CD4-positive, CD25-positive, alpha-beta regulatory T cell (primary cell): Measurements from ENCODE around the gene TEX19. TPM values are rescaled to one million over a fixed set of nuclear protein-coding genes. Genes with fewer than 3 reads are reported as not detected.
"Not testable (repeated sequence)": the region's sequence is repeated elsewhere in the genome, so short reads cannot be mapped to it uniquely, and the experiment has no call there.

Source experiments
- ATAC-seq, 2 donors: fragments of 150-1000 bp; cut with Tn5 transposase; one replicate each; pipeline ENCODE4 v1.10.0; 2021; ENCODE audit warnings: low read depth in 2 of 2, moderate number of reproducible peaks in 2 of 2, moderate library complexity in 1 of 2
- DNase-seq, 3 donors: peaks; one replicate each; pipeline versions ENCODE4 v3.0.0 to v3.0.0-alpha.2; 2012 to 2022; ENCODE audit warnings: mixed read lengths in 1 of 3
- H3K27ac ChIP-seq: one replicate; pipeline ENCODE4 v1.7.0; 2013; ENCODE audit warnings: mild to moderate bottlenecking, low read length; ENCODE audit not compliant: insufficient read depth, poor library complexity, severe bottlenecking
- H3K27me3 ChIP-seq: one replicate; pipeline ENCODE4 v1.7.0; 2013; ENCODE audit warnings: low read length; ENCODE audit not compliant: control insufficient read depth, insufficient read depth
- H3K36me3 ChIP-seq: one replicate; pipeline ENCODE4 v1.7.0; 2013; ENCODE audit warnings: mild to moderate bottlenecking, low read length, moderate library complexity; ENCODE audit not compliant: control insufficient read depth, insufficient read depth
- H3K4me1 ChIP-seq: 2 replicates; pipeline ENCODE4 v1.7.0; 2013; ENCODE audit warnings: mild to moderate bottlenecking, low read length; ENCODE audit not compliant: insufficient read depth, control insufficient read depth, poor library complexity, severe bottlenecking
- H3K4me3 ChIP-seq: one replicate; pipeline ENCODE4 v1.7.0; 2013; ENCODE audit warnings: low read depth, mild to moderate bottlenecking, low read length, moderate library complexity
- H3K9me3 ChIP-seq, 2 experiments: 1 replicate in 1 of 2; 2 replicates in 1 of 2; pipeline ENCODE4 v1.7.0; 2013; ENCODE audit warnings: low read length in 2 of 2, mild to moderate bottlenecking in 1 of 2, moderate library complexity in 1 of 2; ENCODE audit not compliant: control insufficient read depth in 2 of 2
- H3K27ac Mint-ChIP-seq, 3 donors: one replicate each; pipeline ENCODE4 v1.8.0; 2020 to 2022; ENCODE audit warnings: mild to moderate bottlenecking in 3 of 3, mixed read lengths in 3 of 3, moderate library complexity in 2 of 3
- H3K27me3 Mint-ChIP-seq: one replicate; pipeline ENCODE4 v1.8.0; 2022; ENCODE audit warnings: mild to moderate bottlenecking, mixed read lengths
- H3K36me3 Mint-ChIP-seq: one replicate; pipeline ENCODE4 v1.8.0; 2020; ENCODE audit warnings: mixed read lengths
- H3K4me1 Mint-ChIP-seq, 4 donors: one replicate each; pipeline ENCODE4 v1.8.0; 2020 to 2022; ENCODE audit warnings: mixed read lengths in 4 of 4, mild to moderate bottlenecking in 1 of 4
- H3K4me3 Mint-ChIP-seq, 4 donors: one replicate each; pipeline ENCODE4 v1.8.0; 2020 to 2022; ENCODE audit warnings: mild to moderate bottlenecking in 4 of 4, mixed read lengths in 4 of 4, moderate library complexity in 3 of 4
- H3K9me3 Mint-ChIP-seq, 7 donors: one replicate each; pipeline ENCODE4 v1.8.0; 2020 to 2022; ENCODE audit warnings: mixed read lengths in 7 of 7, mild to moderate bottlenecking in 3 of 7, moderate library complexity in 2 of 7
- polyA plus RNA-seq, 4 donors: library from polyadenylated mRNA; unstranded; fragments of 300-500 nt; fragmentation: Illumina TruSeq; gene quantifications; one replicate each; pipeline ENCODE4 v1.2.3, GENCODE V29; 2021
- total RNA-seq: library from RNA; stranded (reverse); gene quantifications from one replicate; pipeline ENCODE4 v1.2.3, GENCODE V29; 2022

TEX19 gene
- total and polyA plus RNA-seq, 5 donors from 2014 or later: not detected

DNA sequence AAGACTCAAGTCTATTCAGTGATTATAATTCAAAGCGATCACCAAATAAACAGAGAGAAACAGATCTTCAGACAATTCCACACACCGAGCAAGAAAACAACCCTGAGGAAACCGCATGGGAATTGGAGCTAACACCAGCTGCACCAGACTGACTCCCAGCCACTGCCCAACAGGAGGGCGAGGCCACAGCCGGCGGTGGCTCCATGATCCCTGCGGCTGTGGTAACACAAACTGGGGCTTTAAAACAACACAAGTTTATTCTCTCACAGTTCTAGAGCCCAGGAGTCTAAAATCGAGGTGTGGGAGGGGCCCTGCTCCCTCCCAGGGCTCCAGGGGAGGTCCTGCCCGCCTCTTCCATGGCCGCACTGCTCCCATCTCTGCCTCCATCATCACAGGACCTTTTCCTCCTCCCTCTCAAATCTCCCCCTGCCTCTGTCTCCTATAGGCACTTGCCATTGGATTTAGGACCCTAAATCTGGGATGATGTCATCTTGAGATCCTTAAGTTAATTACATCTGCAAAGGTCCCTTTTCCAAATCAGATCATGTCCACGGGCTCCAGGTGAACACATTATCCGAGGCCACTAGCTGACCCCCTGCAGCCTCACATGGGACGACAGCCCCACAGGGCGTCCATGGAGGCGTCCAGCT is 49.4 kb downstream of the TEX19 start:
- Histone ChIP-seq H3K36me3 (peaks cover 7% of the 10 kb centered on the region), H3K9me3 (no peaks in the 10 kb centered on the region), H3K27me3 (no peaks in the 10 kb centered on the region), H3K27ac (no peak overlapping the region), H3K4me3 (no peak overlapping the region), H3K4me1 (no peaks in the 10 kb centered on the region)
- Mint-ChIP-seq H3K4me1 (peaks cover 0 to 4% (median under 1%) of the 10 kb centered on the region in 4 donors), H3K27ac (no peak overlapping the region), H3K27me3 (no peaks in the 10 kb centered on the region), H3K36me3 (peaks cover 13% of the 10 kb centered on the region), H3K9me3 (no peaks in the 10 kb centered on the region), H3K4me3 (no peak overlapping the region)
- ATAC-seq (no peak), DNase-seq (no peak)

DNA sequence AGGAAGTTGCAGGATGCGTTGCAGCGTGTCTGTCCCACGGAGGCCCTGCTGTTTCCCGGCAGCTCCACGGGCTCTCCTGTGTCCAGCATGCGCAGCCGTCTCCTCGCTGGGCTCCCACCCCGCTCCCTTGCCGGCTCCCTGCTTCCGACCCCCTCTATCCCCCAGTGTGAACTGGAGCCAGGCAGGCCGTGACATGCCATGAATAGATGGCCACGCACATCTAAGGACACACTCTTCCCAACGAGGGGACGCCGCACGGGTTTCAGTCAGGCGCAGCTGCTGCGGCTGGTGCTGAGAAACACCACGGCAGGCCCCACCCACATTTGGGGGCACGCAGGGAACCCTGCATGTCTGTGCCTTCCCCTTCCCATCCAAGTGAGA is 49.9 kb downstream of the TEX19 start:
- no peak for DNase-seq
- Mint-ChIP-seq H3K9me3 (no peaks in the 10 kb centered on the region), H3K4me3 (no peak overlapping the region), H3K27ac (no peak overlapping the region), H3K4me1 (peaks cover 0 to 4% (median under 1%) of the 10 kb centered on the region in 4 donors), H3K27me3 (no peaks in the 10 kb centered on the region), H3K36me3 (peaks cover 13% of the 10 kb centered on the region)
- Histone ChIP-seq H3K27ac (no peak overlapping the region), H3K4me1 (no peaks in the 10 kb centered on the region), H3K36me3 (peaks cover 7% of the 10 kb centered on the region), H3K4me3 (no peak overlapping the region), H3K9me3 (no peaks in the 10 kb centered on the region), H3K27me3 (no peaks in the 10 kb centered on the region)
- ATAC-seq: no peak

DNA sequence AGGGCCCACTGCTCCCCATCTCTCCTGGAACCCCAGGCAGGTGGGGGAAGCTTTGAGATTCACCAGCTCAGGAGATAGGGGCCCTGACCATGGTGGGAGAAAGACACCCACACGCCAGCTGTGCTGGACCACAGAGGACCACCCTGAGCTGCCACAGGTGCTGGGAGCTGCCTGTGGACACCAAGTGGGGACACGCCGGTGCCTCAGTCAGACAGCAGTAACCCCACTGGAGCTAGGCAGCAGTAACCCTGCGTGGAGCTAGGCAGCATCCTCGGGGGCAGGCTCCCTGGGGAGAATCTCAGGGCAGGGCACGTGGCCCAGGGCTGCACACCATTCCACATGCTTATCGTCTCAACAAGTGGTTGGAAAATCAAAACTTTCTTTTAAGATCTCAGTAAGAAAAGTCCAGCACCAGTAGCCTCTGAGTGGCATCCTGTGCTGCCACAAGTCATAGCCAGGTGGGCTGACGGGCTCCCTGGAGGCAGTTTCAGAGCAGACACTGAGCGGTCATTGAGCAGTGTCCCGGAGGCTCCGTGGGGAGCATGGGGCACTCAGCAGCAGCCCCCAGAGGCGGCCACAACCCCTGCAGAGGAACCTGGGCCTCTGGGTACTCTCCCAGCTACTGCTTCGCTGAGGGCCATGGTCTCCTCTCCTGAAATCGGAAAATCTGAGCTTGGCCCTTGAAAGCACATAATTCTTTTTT is 51.1 kb downstream of the TEX19 start:
- no peak for DNase-seq
- H3K27me3 Mint-ChIP-seq: no peaks in the 10 kb centered on the region
- peaks cover 16% of the 10 kb centered on the region for H3K36me3 Mint-ChIP-seq
- H3K4me1 ChIP-seq: peaks cover 7% of the 10 kb centered on the region
- no peak for ATAC-seq
- H3K9me3 Mint-ChIP-seq: no peaks in the 10 kb centered on the region
- H3K4me3 ChIP-seq: no peak overlapping the region
- H3K9me3 ChIP-seq: no peaks in the 10 kb centered on the region
- H3K36me3 ChIP-seq: peaks cover 7% of the 10 kb centered on the region
- H3K27ac Mint-ChIP-seq: peak overlapping the region in 1 of 3 donors; percentile 15
- H3K4me3 Mint-ChIP-seq: no peak overlapping the region
- H3K27me3 ChIP-seq: no peaks in the 10 kb centered on the region
- no peak overlapping the region for H3K27ac ChIP-seq
- peaks cover 5 to 12% (median 7%) of the 10 kb centered on the region in 4 donors for H3K4me1 Mint-ChIP-seq

DNA sequence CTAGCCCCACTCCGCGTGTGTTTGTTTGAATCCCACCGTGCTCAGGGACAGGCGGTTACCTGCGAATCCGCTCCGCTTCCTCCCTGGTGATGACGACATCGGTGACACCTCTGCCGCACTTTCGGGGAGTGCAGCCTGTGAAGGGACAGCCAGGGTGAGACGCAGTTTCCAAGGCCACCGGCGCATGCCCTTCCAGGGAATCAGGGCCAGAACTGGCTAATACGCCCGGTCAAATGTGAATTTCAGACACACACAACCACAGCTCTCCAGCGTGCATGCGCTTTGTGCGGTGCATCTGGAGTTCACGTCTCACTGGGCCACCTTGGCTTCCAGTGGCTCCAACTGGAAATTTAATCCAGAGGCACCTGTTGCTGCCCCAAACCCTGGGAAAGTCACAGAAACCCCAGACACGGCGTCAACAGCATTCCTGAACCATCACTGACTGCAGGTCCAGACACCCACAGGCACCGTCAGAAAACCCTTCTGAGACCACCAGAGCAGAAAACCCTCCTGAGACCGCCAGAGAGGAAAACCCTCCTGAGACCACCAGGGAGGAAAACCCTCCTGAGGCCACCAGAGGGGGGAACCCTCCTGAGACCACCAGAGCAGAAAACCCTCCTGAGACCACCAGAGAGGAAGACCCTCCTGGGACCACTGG is 52.5 kb downstream of the TEX19 start:
- no peak overlapping the region for H3K4me3 ChIP-seq
- H3K27me3 ChIP-seq: no peaks in the 10 kb centered on the region
- H3K4me3 Mint-ChIP-seq: no peak overlapping the region
- DNase-seq (no peak), ATAC-seq (no peak)
- H3K36me3 ChIP-seq: peaks cover 7% of the 10 kb centered on the region
- H3K27ac Mint-ChIP-seq: no peak overlapping the region
- peaks cover 16% of the 10 kb centered on the region for H3K36me3 Mint-ChIP-seq
- H3K27ac ChIP-seq: no peak overlapping the region
- no peaks in the 10 kb centered on the region for H3K27me3 Mint-ChIP-seq
- H3K9me3 ChIP-seq: no peaks in the 10 kb centered on the region
- H3K9me3 Mint-ChIP-seq: no peaks in the 10 kb centered on the region
- peaks cover 5 to 15% (median 8%) of the 10 kb centered on the region in 4 donors for H3K4me1 Mint-ChIP-seq
- H3K4me1 ChIP-seq: peaks cover 7% of the 10 kb centered on the region

DNA sequence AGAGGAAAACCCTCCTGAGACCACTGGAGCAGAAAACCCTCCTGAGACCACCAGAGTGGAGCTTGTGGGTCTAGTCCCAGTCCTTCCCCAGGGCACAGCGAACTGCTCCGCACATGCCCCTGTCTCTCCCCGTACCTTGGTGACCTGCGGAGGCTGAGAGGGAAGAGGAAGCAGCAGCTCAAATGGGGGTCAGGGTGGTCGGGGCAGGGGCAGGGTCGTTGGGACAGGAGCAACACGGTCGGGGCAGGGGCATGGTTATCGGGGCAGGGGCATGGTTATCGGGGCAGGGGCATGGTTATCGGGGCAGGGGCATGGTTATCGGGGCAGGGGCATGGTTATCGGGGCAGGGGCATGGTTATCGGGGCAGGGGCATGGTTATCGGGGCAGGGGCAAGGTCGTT is 53.0 kb downstream of the TEX19 start:
- not testable (repeated sequence) for H3K27me3 ChIP-seq, H3K9me3 Mint-ChIP-seq, DNase-seq, H3K4me3 ChIP-seq, H3K4me1 ChIP-seq, H3K9me3 ChIP-seq, H3K36me3 ChIP-seq, ATAC-seq, H3K4me3 Mint-ChIP-seq, H3K27ac ChIP-seq, H3K27ac Mint-ChIP-seq, H3K27me3 Mint-ChIP-seq
- Mint-ChIP-seq H3K4me1 (peaks cover 5 to 15% (median 8%) of the 10 kb centered on the region in 4 donors), H3K36me3 (peaks cover 16% of the 10 kb centered on the region)

DNA sequence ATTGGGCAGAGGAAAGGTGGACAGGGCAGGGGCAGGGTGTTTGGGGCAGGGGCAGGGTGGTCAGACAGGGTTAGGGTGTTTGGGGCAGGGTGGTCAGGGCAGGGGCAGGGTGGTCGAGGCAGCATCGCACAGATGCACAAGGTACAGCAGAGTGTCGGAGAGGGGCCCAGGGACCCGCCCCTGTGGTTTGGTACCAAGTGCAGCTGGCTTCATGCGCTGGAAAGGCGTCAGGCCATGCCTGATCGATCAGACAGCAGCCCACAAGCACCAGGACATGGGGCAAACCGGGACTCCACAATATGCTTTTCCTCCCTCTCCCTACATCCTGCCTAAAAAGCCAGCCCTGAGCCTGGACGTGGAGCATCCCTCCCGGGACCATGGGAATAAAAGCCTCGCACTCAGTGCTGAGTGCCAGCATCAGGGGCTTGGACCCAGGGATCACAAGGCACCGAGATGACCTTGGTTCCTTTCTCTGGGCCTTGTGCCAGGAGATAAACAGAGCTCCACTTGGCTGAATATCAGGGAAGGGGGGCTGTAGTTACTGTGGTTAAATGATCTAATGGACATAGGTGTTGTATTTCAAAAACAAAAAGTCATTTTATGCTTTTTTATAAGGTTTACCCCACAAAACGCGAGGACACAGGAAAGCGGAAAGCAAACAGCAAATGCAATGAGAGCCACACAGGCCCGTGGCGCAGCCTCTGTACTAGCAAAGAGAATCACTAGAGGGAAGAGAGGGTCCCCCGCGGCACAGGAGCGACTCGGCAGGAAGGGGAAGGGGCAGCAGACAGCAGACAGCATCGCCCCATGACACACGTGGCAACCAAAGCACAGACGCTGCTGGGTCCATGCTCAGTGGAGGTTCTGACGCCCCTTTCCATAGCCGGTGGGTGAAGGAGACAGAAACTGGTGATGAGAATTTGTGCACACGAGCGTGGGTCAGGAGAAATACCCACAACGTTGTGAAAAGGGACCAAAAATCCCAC is 53.8 kb downstream of the TEX19 start:
- Histone ChIP-seq H3K27ac (no peak overlapping the region), H3K4me1 (peaks cover 11% of the 10 kb centered on the region), H3K9me3 (no peaks in the 10 kb centered on the region), H3K36me3 (peaks cover 7% of the 10 kb centered on the region), H3K27me3 (no peaks in the 10 kb centered on the region), H3K4me3 (no peak overlapping the region)
- H3K4me3 Mint-ChIP-seq: no peak overlapping the region
- ATAC-seq: no peak
- no peaks in the 10 kb centered on the region for H3K9me3 Mint-ChIP-seq
- H3K27me3 Mint-ChIP-seq: no peaks in the 10 kb centered on the region
- peaks cover 16% of the 10 kb centered on the region for H3K36me3 Mint-ChIP-seq
- peak overlapping the region in 1 of 3 donors; percentile 74 for H3K27ac Mint-ChIP-seq
- H3K4me1 Mint-ChIP-seq: peaks cover 5 to 15% (median 8%) of the 10 kb centered on the region in 4 donors
- no peak for DNase-seq
